DOHH2 (cell line): ENCODE measurements around the gene FCHSD2.

ENCODE experiments used
- EZH2phosphoT487 ChIP-seq: fragments of 200-600 bp; sonication (generic); IDR thresholded peaks from 2 replicates; pipeline ENCODE4 v1.6.1; 2017; ENCODE audit warnings: borderline replicate concordance, mild to moderate bottlenecking, antibody characterized with exemption, low read length, moderate library complexity, mixed read lengths
- TF ChIP-seq, protein P1 (sequence below): fragments of 200-600 bp; sonication (generic); IDR thresholded peaks from one replicate; pipeline ENCODE4 v1.5.1; 2014; ENCODE audit warnings: antibody characterized with exemption, mild to moderate bottlenecking, low read depth, low read length; ENCODE audit not compliant: poor library complexity, severe bottlenecking

DNA sequence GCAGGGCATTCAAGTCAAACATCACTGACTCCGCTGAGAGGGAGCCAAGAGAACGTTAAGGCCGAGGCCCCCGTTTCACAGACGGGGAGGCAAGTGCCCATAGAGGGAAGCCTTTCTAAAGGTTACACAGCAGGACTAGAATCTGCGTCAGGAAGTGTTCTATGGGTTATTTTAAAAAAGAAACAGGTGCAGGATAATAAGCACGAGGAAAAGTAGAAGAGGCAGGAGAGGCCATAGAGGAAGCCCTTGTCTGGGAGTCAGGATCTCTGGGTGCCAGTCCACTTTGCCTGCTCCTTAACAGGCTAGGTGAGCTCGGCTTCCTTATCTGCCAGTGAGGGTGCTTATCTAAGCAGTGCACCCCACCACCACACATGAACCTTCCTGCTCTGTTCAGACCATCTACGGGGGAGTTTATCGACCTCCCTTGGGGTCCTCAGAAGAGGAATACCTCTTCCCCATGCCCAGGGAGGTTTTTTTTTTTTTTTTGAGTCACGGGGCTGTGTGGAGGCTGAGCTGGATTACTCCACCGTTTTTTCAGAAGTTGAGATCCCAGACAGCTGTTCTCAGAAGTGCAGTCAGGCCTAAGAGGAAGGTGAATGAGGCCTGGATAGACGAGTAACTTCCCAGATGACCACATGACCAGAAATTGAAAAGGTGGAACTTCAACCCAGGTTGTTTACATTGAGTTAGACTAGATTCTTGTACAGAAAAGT lies 1.2 kb upstream of the FCHSD2 start:
- TF ChIP-seq, protein P1, sequence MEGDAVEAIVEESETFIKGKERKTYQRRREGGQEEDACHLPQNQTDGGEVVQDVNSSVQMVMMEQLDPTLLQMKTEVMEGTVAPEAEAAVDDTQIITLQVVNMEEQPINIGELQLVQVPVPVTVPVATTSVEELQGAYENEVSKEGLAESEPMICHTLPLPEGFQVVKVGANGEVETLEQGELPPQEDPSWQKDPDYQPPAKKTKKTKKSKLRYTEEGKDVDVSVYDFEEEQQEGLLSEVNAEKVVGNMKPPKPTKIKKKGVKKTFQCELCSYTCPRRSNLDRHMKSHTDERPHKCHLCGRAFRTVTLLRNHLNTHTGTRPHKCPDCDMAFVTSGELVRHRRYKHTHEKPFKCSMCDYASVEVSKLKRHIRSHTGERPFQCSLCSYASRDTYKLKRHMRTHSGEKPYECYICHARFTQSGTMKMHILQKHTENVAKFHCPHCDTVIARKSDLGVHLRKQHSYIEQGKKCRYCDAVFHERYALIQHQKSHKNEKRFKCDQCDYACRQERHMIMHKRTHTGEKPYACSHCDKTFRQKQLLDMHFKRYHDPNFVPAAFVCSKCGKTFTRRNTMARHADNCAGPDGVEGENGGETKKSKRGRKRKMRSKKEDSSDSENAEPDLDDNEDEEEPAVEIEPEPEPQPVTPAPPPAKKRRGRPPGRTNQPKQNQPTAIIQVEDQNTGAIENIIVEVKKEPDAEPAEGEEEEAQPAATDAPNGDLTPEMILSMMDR: no peak
- TF ChIP-seq EZH2phosphoT487: no peak
